Astrocyte (in vitro differentiated cells and primary cell): ENCODE results near the gene TEX22. TPM values are rescaled to one million over a fixed set of nuclear protein-coding genes. Genes with fewer than 3 reads are reported as not detected.

Experiments
- DNase-seq: peaks from one replicate; pipeline ENCODE4 v3.0.0-alpha.2; 2010; ENCODE audit warnings: low read depth
- FAIRE-seq: peaks from 2 replicates; lab custom pipeline; 2011; peaks lifted over from hg19 to GRCh38; lab: Jason Lieb, UNC
- H2AFZ ChIP-seq: 2 replicates; pipeline ENCODE4 v1.6.0; 2012; ENCODE audit warnings: low read depth, low read length, inconsistent platforms
- H3K27ac ChIP-seq: 2 replicates; pipeline ENCODE4 v1.5.1; 2011; ENCODE audit warnings: low read depth, low read length, inconsistent platforms
- H3K27me3 ChIP-seq: 2 replicates; pipeline ENCODE4 v1.6.0; 2011; ENCODE audit warnings: low read length, inconsistent platforms; ENCODE audit not compliant: insufficient read depth
- H3K36me3 ChIP-seq: 2 replicates; pipeline ENCODE4 v1.5.1; 2011; ENCODE audit warnings: low read length, inconsistent platforms; ENCODE audit not compliant: insufficient read depth
- H3K4me1 ChIP-seq: 2 replicates; pipeline ENCODE4 v1.5.1; 2011; ENCODE audit warnings: low read length, inconsistent platforms; ENCODE audit not compliant: insufficient read depth
- H3K4me2 ChIP-seq: 2 replicates; pipeline ENCODE4 v1.6.0; 2012; ENCODE audit warnings: low read length, inconsistent platforms
- H3K4me3 ChIP-seq: 2 replicates; pipeline ENCODE4 v1.5.1; 2011; ENCODE audit warnings: low read depth, mild to moderate bottlenecking, low read length, inconsistent platforms; ENCODE audit not compliant: insufficient read depth
- H3K79me2 ChIP-seq: 2 replicates; pipeline ENCODE4 v1.6.0; 2012; ENCODE audit warnings: mild to moderate bottlenecking, low read length, inconsistent platforms; ENCODE audit not compliant: insufficient read depth
- H3K9ac ChIP-seq: 2 replicates; pipeline ENCODE4 v1.6.0; 2012; ENCODE audit warnings: mild to moderate bottlenecking, low read length, inconsistent platforms
- H3K9me3 ChIP-seq: 2 replicates; pipeline ENCODE4 v1.5.1; 2012; ENCODE audit warnings: low read depth, mild to moderate bottlenecking, low read length, inconsistent platforms; ENCODE audit not compliant: insufficient read depth
- H4K20me1 ChIP-seq: 2 replicates; pipeline ENCODE4 v1.6.0; 2012; ENCODE audit warnings: low read length, inconsistent platforms; ENCODE audit not compliant: insufficient read depth
- H3K27ac Mint-ChIP-seq: one replicate; pipeline ENCODE4 v1.8.0; 2021; ENCODE audit warnings: mild to moderate bottlenecking, mixed read lengths; ENCODE audit not compliant: unreplicated experiment
- H3K27me3 Mint-ChIP-seq: one replicate; pipeline ENCODE4 v1.8.0; 2021; ENCODE audit warnings: low read depth, mixed read lengths; ENCODE audit not compliant: unreplicated experiment
- H3K36me3 Mint-ChIP-seq: one replicate; pipeline ENCODE4 v1.8.0; 2021; ENCODE audit warnings: low read depth, mixed read lengths; ENCODE audit not compliant: unreplicated experiment
- H3K4me1 Mint-ChIP-seq: one replicate; pipeline ENCODE4 v1.8.0; 2021; ENCODE audit warnings: low read depth, mixed read lengths; ENCODE audit not compliant: unreplicated experiment
- H3K4me3 Mint-ChIP-seq: one replicate; pipeline ENCODE4 v1.8.0; 2021; ENCODE audit warnings: mild to moderate bottlenecking, moderate library complexity, mixed read lengths; ENCODE audit not compliant: unreplicated experiment
- H3K9me3 Mint-ChIP-seq: one replicate; pipeline ENCODE4 v1.8.0; 2021; ENCODE audit warnings: mild to moderate bottlenecking, mixed read lengths; ENCODE audit not compliant: unreplicated experiment
- EZH2 ChIP-seq: IDR thresholded peaks from 2 replicates; pipeline ENCODE4 v1.6.1; 2012; ENCODE audit warnings: mild to moderate bottlenecking, low read length, inconsistent platforms; ENCODE audit not compliant: insufficient read depth
- total RNA-seq: library from RNA; stranded (reverse); gene quantifications from 2 replicates; pipeline ENCODE4 v1.2.1, GENCODE V29; 2021
- TF ChIP-seq, protein P1 (sequence below): IDR thresholded peaks from 2 replicates; pipeline ENCODE4 v1.5.1; 2011; ENCODE audit warnings: low read depth, mild to moderate bottlenecking, inconsistent platforms, low read length, moderate library complexity; ENCODE audit not compliant: insufficient read depth

The TEX22 gene
- total RNA-seq, 1 donor from 2014 or later, result 1.2 TPM

DNA sequence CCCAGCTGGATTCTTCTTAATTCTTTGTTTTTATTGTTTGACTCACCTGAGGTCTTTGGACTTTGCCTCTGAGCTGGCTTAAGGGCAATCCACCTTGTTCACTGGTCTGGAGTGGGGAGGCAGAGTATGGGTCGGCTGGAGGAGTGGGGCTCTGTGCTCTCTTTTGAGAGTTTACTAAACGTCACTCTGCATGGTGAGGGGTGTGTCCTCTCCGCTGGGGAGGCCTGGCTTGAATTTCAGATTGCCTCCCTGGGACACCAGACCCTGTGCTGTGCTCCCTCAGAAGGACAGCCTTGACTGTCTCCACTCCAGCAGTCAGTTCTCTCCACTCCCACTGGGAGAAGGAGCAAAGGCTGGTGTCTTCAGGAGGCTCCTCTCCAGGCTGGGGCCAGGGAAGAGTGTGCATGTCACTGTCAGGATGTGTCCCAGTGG lies 19.4 kb downstream of the TEX22 start:
- no peak overlapping the region for H3K27ac Mint-ChIP-seq

DNA sequence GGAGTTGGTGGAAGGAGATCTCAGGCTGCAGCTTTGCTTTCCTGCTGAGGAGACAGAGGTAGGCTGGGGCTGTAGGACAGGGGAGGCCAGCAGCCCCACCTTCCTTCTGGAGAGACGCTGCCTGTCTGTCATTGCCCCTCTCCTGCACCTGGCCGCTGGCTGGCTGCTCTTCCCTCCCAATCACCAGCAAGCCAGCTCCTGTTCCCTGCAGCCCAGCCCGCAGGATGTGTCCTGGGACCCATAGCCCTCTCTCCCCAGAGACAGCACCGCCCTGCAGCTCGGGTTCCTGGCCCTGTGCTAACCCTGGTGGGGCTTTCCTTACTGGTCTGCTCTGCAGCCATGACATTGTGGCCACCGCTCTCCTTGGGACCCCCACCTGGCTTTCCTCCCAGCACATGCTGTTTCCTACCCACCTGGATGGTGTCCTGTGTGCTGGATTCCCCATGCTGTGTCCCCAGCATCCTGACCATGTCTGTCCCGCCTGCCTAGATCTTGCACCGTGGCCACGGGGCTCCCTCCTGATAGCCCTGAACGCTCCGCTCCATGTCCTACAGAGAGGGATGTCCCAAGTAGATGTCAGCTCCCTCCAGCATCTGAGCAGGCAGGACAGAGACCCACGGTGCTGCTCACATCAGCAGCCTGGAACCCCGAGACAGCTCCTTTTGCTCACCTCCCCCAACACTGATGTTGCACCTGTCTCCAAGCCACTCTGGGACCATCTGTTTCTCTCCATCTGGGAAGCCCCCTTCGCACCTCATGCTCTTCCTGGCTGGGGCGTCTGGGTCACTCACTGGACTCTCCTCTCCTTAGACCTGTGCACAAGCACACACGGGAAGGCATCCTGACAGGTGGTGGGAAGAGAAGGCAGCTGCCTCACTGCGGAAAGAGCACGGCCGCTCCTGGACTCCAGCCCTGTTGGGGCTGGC lies 20.2 kb downstream of the TEX22 start:
- Histone ChIP-seq H3K9ac (peak overlapping the region; percentile 89), H3K9me3 (no peaks in the 10 kb centered on the region), H4K20me1 (peaks cover 26% of the 10 kb centered on the region), H3K27me3 (no peaks in the 10 kb centered on the region), H3K36me3 (no peaks in the 10 kb centered on the region), H3K4me2 (peak overlapping the region; percentile 97), H3K4me1 (peaks cover 24% of the 10 kb centered on the region), H3K27ac (no peak overlapping the region), H3K79me2 (peaks cover 41% of the 10 kb centered on the region), H3K4me3 (peak overlapping the region; percentile 68), H2AFZ (peak overlapping the region; percentile 95)
- H3K36me3 Mint-ChIP-seq, result peaks cover 4% of the 10 kb centered on the region
- peak overlapping the region; percentile 53 for H3K27ac Mint-ChIP-seq
- no peaks in the 10 kb centered on the region for H3K9me3 Mint-ChIP-seq
- TF ChIP-seq, protein P1, sequence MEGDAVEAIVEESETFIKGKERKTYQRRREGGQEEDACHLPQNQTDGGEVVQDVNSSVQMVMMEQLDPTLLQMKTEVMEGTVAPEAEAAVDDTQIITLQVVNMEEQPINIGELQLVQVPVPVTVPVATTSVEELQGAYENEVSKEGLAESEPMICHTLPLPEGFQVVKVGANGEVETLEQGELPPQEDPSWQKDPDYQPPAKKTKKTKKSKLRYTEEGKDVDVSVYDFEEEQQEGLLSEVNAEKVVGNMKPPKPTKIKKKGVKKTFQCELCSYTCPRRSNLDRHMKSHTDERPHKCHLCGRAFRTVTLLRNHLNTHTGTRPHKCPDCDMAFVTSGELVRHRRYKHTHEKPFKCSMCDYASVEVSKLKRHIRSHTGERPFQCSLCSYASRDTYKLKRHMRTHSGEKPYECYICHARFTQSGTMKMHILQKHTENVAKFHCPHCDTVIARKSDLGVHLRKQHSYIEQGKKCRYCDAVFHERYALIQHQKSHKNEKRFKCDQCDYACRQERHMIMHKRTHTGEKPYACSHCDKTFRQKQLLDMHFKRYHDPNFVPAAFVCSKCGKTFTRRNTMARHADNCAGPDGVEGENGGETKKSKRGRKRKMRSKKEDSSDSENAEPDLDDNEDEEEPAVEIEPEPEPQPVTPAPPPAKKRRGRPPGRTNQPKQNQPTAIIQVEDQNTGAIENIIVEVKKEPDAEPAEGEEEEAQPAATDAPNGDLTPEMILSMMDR, result no peak
- no peak for TF ChIP-seq EZH2
- FAIRE-seq (no peak), DNase-seq (no peak)
- peak overlapping the region; percentile 82 for H3K4me3 Mint-ChIP-seq
- H3K4me1 Mint-ChIP-seq, result peaks cover 6% of the 10 kb centered on the region
- H3K27me3 Mint-ChIP-seq, result peaks cover 4% of the 10 kb centered on the region

More for the DNA sequence above, 19.4 kb downstream of the TEX22 start:
- Histone ChIP-seq H3K4me1 (peaks cover 24% of the 10 kb centered on the region), H3K27me3 (no peaks in the 10 kb centered on the region), H2AFZ (no peak overlapping the region), H4K20me1 (peaks cover 23% of the 10 kb centered on the region), H3K9ac (no peak overlapping the region), H3K36me3 (no peaks in the 10 kb centered on the region), H3K27ac (no peak overlapping the region), H3K4me3 (no peak overlapping the region), H3K4me2 (no peak overlapping the region), H3K79me2 (peaks cover 33% of the 10 kb centered on the region), H3K9me3 (no peaks in the 10 kb centered on the region)
- no peaks in the 10 kb centered on the region for H3K9me3 Mint-ChIP-seq
- H3K4me3 Mint-ChIP-seq, result no peak overlapping the region
- peaks cover 3% of the 10 kb centered on the region for H3K4me1 Mint-ChIP-seq
- DNase-seq, result no peak
- no peak for FAIRE-seq
- peaks cover 4% of the 10 kb centered on the region for H3K36me3 Mint-ChIP-seq
- TF ChIP-seq EZH2, result no peak
- TF ChIP-seq, protein P1, result no peak
- peaks cover 12% of the 10 kb centered on the region for H3K27me3 Mint-ChIP-seq
